Dermis microvascular lymphatic vessel endothelial cell (primary cell): ENCODE results near the gene MOGAT2. TPM values are rescaled to one million over a fixed set of nuclear protein-coding genes. Genes with fewer than 3 reads are reported as not detected.

Source experiments
- DNase-seq, 2 donors: peaks; one replicate each; pipeline versions ENCODE4 v3.0.0 to v3.0.0-alpha.2; 2010; ENCODE audit warnings: low read depth in 2 of 2
- total RNA-seq: library from RNA; depleted of rRNA; stranded (reverse); fragments of >200 nt; gene quantifications from 2 replicates; pipeline ENCODE4 v1.2.1, GENCODE V29; 2014

The MOGAT2 gene
- total RNA-seq, 1 donor from 2014 or later = not detected

DNA sequence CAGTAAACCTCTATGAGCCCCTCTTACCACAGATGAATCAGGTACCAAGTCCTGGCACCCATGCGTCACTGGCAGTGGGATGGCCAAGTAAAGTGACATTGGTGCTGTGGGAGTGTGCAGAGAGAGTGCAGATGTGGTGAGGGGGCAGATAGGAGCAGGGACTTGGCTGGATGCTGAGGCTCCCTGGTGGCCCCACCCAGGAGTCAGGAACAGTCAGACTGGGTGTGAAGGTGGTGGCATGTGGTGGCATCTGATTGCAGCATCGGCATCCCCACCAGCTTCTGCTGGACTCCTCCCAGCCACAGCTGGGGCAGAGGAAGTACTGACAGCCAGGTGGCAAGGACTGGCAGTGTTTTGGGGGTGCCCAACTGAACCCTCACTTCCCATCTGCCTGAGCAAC lies 62.3 kb downstream of the MOGAT2 start:
- no peak for DNase-seq

DNA sequence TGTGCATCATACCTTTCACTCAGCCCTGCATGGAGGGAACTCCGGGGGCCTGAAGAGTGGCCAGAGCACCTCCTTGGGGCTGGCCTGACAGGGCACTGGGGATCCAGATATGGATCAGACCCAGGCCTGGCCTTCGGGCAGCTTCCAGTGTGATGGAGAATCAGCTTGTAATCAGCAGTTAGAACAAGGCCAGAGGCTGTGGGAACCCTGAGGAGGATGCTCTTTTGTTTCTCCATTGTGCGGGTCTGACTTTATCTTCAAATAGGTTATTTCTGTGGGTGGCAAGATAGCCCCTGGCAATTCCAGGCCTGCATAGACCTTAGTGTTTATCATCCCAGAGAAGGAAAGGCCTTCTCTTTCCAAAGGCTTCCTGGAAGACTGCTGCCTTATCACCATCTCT lies 63.2 kb downstream of the MOGAT2 start:
- no peak for DNase-seq

DNA sequence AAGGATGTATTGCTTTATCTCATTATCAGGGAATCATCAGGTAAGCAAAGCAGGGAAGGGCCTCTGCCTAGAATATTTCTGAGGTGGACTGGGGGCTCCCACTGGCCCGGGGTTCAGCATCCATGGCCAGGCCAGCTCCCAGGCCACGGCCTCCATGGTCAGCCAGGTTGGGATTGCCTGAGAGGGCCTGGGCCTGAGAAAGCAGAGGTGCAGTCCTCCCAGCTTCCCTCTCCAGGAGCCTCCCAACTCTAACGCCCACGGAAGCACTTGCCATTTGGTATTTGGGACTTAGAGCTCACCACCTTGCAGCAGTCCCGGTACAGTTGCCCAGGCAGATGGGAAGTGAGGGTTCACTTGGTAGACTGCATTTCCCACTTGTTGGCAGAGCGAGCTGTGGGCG lies 63.7 kb downstream of the MOGAT2 start:
- DNase-seq = no peak

DNA sequence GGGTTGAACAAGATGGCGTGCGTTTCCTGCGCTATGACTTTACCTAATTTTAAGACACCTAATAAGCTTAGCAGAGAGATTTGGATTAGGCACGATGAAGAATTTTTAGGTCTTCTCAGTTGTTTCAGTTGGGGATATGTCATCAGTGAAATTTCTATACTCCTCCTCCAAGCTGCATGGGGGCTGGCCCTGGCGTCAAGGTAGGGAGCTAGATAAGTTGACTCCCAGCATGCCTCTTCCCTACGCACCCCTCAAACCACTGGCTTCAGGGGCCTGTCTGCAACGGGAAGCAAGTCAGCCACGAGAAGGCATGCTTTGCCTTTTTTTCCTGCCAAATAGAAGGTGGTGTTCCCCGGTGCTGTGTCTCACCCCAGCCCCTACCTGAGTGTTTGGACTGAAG lies 64.2 kb downstream of the MOGAT2 start:
- no peak for DNase-seq

Other genes starting within 250 kb of the MOGAT2 start
- 9.8 and 21.0 TPM in 2 replicates for gene GDPD5, start 191.9 kb upstream of the MOGAT2 start, total RNA-seq
- gene SERPINH1, start 155.6 kb upstream of the MOGAT2 start, total RNA-seq = 328 and 388 TPM in 2 replicates
- gene MAP6, start 48.8 kb upstream of the MOGAT2 start, total RNA-seq = 0.26 and 0.51 TPM in 2 replicates
- 1.3 TPM in 2 replicates for gene DGAT2, start 50.9 kb downstream of the MOGAT2 start, total RNA-seq
- 49.0 and 52.2 TPM in 2 replicates for gene UVRAG, start 97.4 kb downstream of the MOGAT2 start, total RNA-seq